Suprapubic skin (tissue), 3 donors: ENCODE measurements around the gene CRACDL.

Experiments used
- CTCF ChIP-seq, 2 donors: fragments of 200-600 bp in 1 of 2; fragments of 450-650 bp in 1 of 2; sonication (generic) in 1 of 2; IDR thresholded peaks; one replicate each; pipeline ENCODE4 v1.5.1; 2016 to 2019; ENCODE audit warnings: antibody characterized with exemption in 2 of 2, mild to moderate bottlenecking in 1 of 2, moderate library complexity in 1 of 2
- EP300 ChIP-seq: sonication (generic); formaldehyde crosslinking; IDR thresholded peaks from one replicate; pipeline ENCODE4 v1.6.1; 2017; ENCODE audit warnings: antibody characterized with exemption
- POLR2A ChIP-seq, 2 donors: fragments of 450-650 bp; IDR thresholded peaks; one replicate each; pipeline ENCODE4 v1.6.1; 2017; ENCODE audit warnings: antibody characterized with exemption in 2 of 2, mild to moderate bottlenecking in 2 of 2, moderate library complexity in 2 of 2

DNA sequence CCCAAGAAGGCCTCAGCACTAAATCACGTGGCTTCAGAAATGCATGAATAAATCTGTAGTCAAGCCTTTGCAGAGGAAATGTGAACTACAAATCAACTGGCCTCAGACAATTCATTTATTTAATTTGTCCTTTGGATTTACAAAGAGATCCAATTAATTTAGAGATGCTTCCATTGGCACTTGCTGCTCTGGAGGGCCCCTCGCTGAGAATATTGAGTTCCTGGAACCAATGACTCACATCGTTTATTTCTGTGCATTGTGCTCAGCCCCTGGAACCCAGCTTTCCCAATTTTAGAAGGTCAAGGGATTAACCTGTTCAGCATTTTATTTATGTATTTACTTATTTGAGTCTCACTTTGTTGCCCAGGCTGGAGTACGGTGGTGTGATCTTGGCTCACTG is 157.9 kb downstream of the CRACDL start:
- no peak for TF ChIP-seq CTCF (IDR thresholded peaks at IDR 0.05)
- TF ChIP-seq EP300, result no peak
- TF ChIP-seq POLR2A (IDR thresholded peaks at IDR 0.05), result no peak
